ENCODE results near the gene OOSP3.
"Not testable (repeated sequence)": the region's sequence is repeated elsewhere in the genome, so short reads cannot be mapped to it uniquely, and the experiment has no call there.

OOSP3 gene

GRCh38 chr11:59845399-59845798 lies 33.2 kb upstream of the OOSP3 start, which contains the start of gene CBLIF:
Gene CBLIF, minus strand, starts transcription at chr11:59845499. Its CDS starts 46 bp downstream, at chr11:59845453.
- TF ChIP-seq POLR2A (IDR thresholded peaks at IDR 0.05; ENCODE audit: extremely low read depth, insufficient read length) (no peak), MAX (IDR thresholded peaks at IDR 0.05; ENCODE audit: low read depth, low read length) (no peak)
- no peak for DNase-seq (ENCODE audit: low read depth)
- H3K4me3 ChIP-seq (ENCODE audit: low read depth, low read length) = no peak within 1 kb of the TSS

GRCh38 chr11:59846556-59846955 lies 32.0 kb upstream of the OOSP3 start:
- no peak for TF ChIP-seq CTCF (IDR thresholded peaks at IDR 0.05; ENCODE audit: low read depth, low read length)
- no peak for TF ChIP-seq MYC (IDR thresholded peaks at IDR 0.05; ENCODE audit: low read depth, low read length)
- TF ChIP-seq MAX (IDR thresholded peaks at IDR 0.05; ENCODE audit: low read depth, low read length) = no peak
- no peak for TF ChIP-seq POLR2A (IDR thresholded peaks at IDR 0.05; ENCODE audit: extremely low read depth, insufficient read length)
- no peak overlapping the region for H3K4me3 ChIP-seq (ENCODE audit: low read depth, low read length)
- no peak for DNase-seq (ENCODE audit: low read depth)

GRCh38 chr11:59847626-59848025 lies 31.0 kb upstream of the OOSP3 start:
- H3K4me3 ChIP-seq (ENCODE audit: low read depth, low read length) = no peak overlapping the region
- TF ChIP-seq MAX (IDR thresholded peaks at IDR 0.05; ENCODE audit: low read depth, low read length) (no peak), POLR2A (IDR thresholded peaks at IDR 0.05; ENCODE audit: extremely low read depth, insufficient read length) (no peak)

GRCh38 chr11:59848439-59848838 lies 30.1 kb upstream of the OOSP3 start:
- not testable (repeated sequence) for H3K4me3 ChIP-seq (ENCODE audit: low read depth, low read length); DNase-seq (ENCODE audit: low read depth)

More at GRCh38 chr11:59847626-59848025, 31.0 kb upstream of the OOSP3 start:
- no peak for DNase-seq (ENCODE audit: low read depth)

GRCh38 chr11:59849129-59849528 lies 29.5 kb upstream of the OOSP3 start:
- TF ChIP-seq CTCF (IDR thresholded peaks at IDR 0.05; ENCODE audit: low read depth, low read length) = no peak
- no peak for TF ChIP-seq POLR2A (IDR thresholded peaks at IDR 0.05; ENCODE audit: extremely low read depth, insufficient read length)
- TF ChIP-seq MAX (IDR thresholded peaks at IDR 0.05; ENCODE audit: low read depth, low read length) = no peak
- TF ChIP-seq MYC (IDR thresholded peaks at IDR 0.05; ENCODE audit: low read depth, low read length) = no peak
- no peak overlapping the region for H3K4me3 ChIP-seq (ENCODE audit: low read depth, low read length)
- DNase-seq (ENCODE audit: low read depth) = no peak

- DNase-seq (ENCODE audit: low read depth) = not testable (repeated sequence)
These were observed 29.0 kb upstream of the OOSP3 start for GRCh38 chr11:59849551-59849950.

GRCh38 chr11:59851416-59851815 lies 27.2 kb upstream of the OOSP3 start:
- H3K4me3 ChIP-seq (ENCODE audit: low read depth, low read length); DNase-seq (ENCODE audit: low read depth): not testable (repeated sequence)

More at GRCh38 chr11:59849551-59849950, 29.0 kb upstream of the OOSP3 start:
- H3K4me3 ChIP-seq (ENCODE audit: low read depth, low read length) = not testable (repeated sequence)

GRCh38 chr11:59854871-59855270 lies 23.7 kb upstream of the OOSP3 start:
- H3K4me3 ChIP-seq (ENCODE audit: low read depth, low read length) = no peak overlapping the region
- DNase-seq (ENCODE audit: low read depth) = no peak
- TF ChIP-seq MAX (IDR thresholded peaks at IDR 0.05; ENCODE audit: low read depth, low read length) (no peak), CTCF (IDR thresholded peaks at IDR 0.05; ENCODE audit: low read depth, low read length) (no peak), POLR2A (IDR thresholded peaks at IDR 0.05; ENCODE audit: extremely low read depth, insufficient read length) (no peak), MYC (IDR thresholded peaks at IDR 0.05; ENCODE audit: low read depth, low read length) (no peak)

All from NB4 (cell line).